Mesendoderm (in vitro differentiated cells): ENCODE results near the gene DHRS3.
"Not testable (repeated sequence)": the region's sequence is repeated elsewhere in the genome, so short reads cannot be mapped to it uniquely, and the experiment has no call there.

Source experiments
- DNase-seq: peaks from one replicate; pipeline ENCODE4 v3.0.0; 2013
- H2AK5ac ChIP-seq: 2 replicates; pipeline ENCODE4 v1.6.1; 2013; ENCODE audit warnings: low read length, inconsistent platforms
- H2BK120ac ChIP-seq: 2 replicates; pipeline ENCODE4 v1.6.1; 2013; ENCODE audit warnings: low read depth, mild to moderate bottlenecking, low read length, moderate library complexity, mixed read lengths
- H2BK15ac ChIP-seq: replicated peaks from 2 replicates; pipeline ENCODE4 v1.6.1; 2013; ENCODE audit warnings: low read depth, mild to moderate bottlenecking, moderate library complexity
- H2BK5ac ChIP-seq: 2 replicates; pipeline ENCODE4 v1.6.1; 2013; ENCODE audit warnings: low read length, inconsistent platforms
- H3K18ac ChIP-seq: 2 replicates; pipeline ENCODE4 v1.6.1; 2013; ENCODE audit warnings: mild to moderate bottlenecking, low read length, mixed read lengths
- H3K23ac ChIP-seq: one replicate; pipeline ENCODE4 v1.6.1; 2013; ENCODE audit warnings: low read length
- H3K27ac ChIP-seq: 2 replicates; pipeline ENCODE4 v1.5.1; 2013; ENCODE audit warnings: low read depth, mild to moderate bottlenecking, inconsistent platforms, low read length, moderate library complexity
- H3K27me3 ChIP-seq: 2 replicates; pipeline ENCODE4 v1.6.1; 2013; ENCODE audit warnings: low read length, control low read depth, mild to moderate bottlenecking, inconsistent platforms; ENCODE audit not compliant: insufficient read depth, poor library complexity
- H3K36me3 ChIP-seq: 2 replicates; pipeline ENCODE4 v1.6.1; 2013; ENCODE audit warnings: low read length, inconsistent platforms; ENCODE audit not compliant: control insufficient read depth, insufficient read depth
- H3K4ac ChIP-seq: one replicate; pipeline ENCODE4 v1.6.1; 2013; ENCODE audit warnings: low read depth, mild to moderate bottlenecking, low read length, moderate library complexity
- H3K4me1 ChIP-seq: 2 replicates; pipeline ENCODE4 v1.6.1; 2013; ENCODE audit warnings: low read depth, low read length, inconsistent platforms; ENCODE audit not compliant: control insufficient read depth
- H3K4me2 ChIP-seq: 2 replicates; pipeline ENCODE4 v1.6.1; 2013; ENCODE audit warnings: low read length
- H3K4me3 ChIP-seq: 2 replicates; pipeline ENCODE4 v1.5.1; 2013; ENCODE audit warnings: mild to moderate bottlenecking, low read length
- H3K56ac ChIP-seq: one replicate; pipeline ENCODE4 v1.6.1; 2013; ENCODE audit warnings: low read length
- H3K79me1 ChIP-seq: 2 replicates; pipeline ENCODE4 v1.6.1; 2013; ENCODE audit warnings: low read length, inconsistent platforms
- H3K79me2 ChIP-seq: 2 replicates; pipeline ENCODE4 v1.6.1; 2013; ENCODE audit warnings: mild to moderate bottlenecking, low read length; ENCODE audit not compliant: control insufficient read depth, insufficient read depth
- H3K9ac ChIP-seq: 2 replicates; pipeline ENCODE4 v1.6.1; 2013; ENCODE audit warnings: low read length, inconsistent platforms
- H4K5ac ChIP-seq: one replicate; pipeline ENCODE4 v1.6.1; 2013; ENCODE audit warnings: low read length
- H4K8ac ChIP-seq: one replicate; pipeline ENCODE4 v1.6.1; 2013; ENCODE audit warnings: low read depth, mild to moderate bottlenecking, control low read depth, low read length, moderate library complexity
- WGBS: extraction: QIAGEN DNeasy Blood & Tissue Kit; methylation state at CpG from one replicate; pipeline ENCODE4 v1.1.7; 2013; ENCODE audit warnings: low lambda C conversion rate, missing lambda C conversion rate; ENCODE audit not compliant: insufficient coverage; ENCODE audit errors: extremely low coverage; 5-methylcytosine and 5-hydroxymethylcytosine counted together

The DHRS3 gene

GRCh38 chr1:12566484-12567287, 51.3 kb downstream of the DHRS3 start:
- Histone ChIP-seq H3K23ac (no peak overlapping the region), H2BK15ac (no peak overlapping the region), H2AK5ac (no peak overlapping the region), H3K27me3 (no peaks in the 10 kb centered on the region), H4K8ac (no peak overlapping the region), H4K5ac (no peak overlapping the region), H3K56ac (no peak overlapping the region), H3K18ac (no peak overlapping the region), H2BK120ac (no peak overlapping the region), H3K4me1 (no peaks in the 10 kb centered on the region), H3K79me2 (no peaks in the 10 kb centered on the region), H3K27ac (no peak overlapping the region), H3K36me3 (no peaks in the 10 kb centered on the region), H3K4me2 (no peak overlapping the region), H3K9ac (no peak overlapping the region), H3K4ac (no peak overlapping the region), H3K79me1 (no peaks in the 10 kb centered on the region), H2BK5ac (no peak overlapping the region), H3K4me3 (no peak overlapping the region)
- DNase-seq: no peak
- WGBS: no CpG with 5 or more reads among the region's 9 CpGs

GRCh38 chr1:12565966-12566352, 52.1 kb downstream of the DHRS3 start:
- no peaks in the 10 kb centered on the region for H3K79me2 ChIP-seq
- no peak overlapping the region for H3K4me2 ChIP-seq
- H3K4me3 ChIP-seq: no peak overlapping the region
- H2BK120ac ChIP-seq: no peak overlapping the region
- H3K18ac ChIP-seq: no peak overlapping the region
- H3K9ac ChIP-seq: no peak overlapping the region
- H3K79me1 ChIP-seq: no peaks in the 10 kb centered on the region
- no peak overlapping the region for H2AK5ac ChIP-seq
- peak; percentile 32 for DNase-seq
- H3K23ac ChIP-seq: no peak overlapping the region
- H3K27ac ChIP-seq: no peak overlapping the region
- no peak overlapping the region for H4K8ac ChIP-seq
- H3K56ac ChIP-seq: no peak overlapping the region
- WGBS: no CpG with 5 or more reads among the region's 7 CpGs
- no peak overlapping the region for H3K4ac ChIP-seq
- H2BK15ac ChIP-seq: no peak overlapping the region
- no peaks in the 10 kb centered on the region for H3K27me3 ChIP-seq
- no peak overlapping the region for H2BK5ac ChIP-seq
- no peaks in the 10 kb centered on the region for H3K36me3 ChIP-seq
- H3K4me1 ChIP-seq: no peaks in the 10 kb centered on the region
- no peak overlapping the region for H4K5ac ChIP-seq

- no CpG with 5 or more reads among the region's 10 CpGs for WGBS
- Histone ChIP-seq H4K5ac (no peak overlapping the region), H3K56ac (no peak overlapping the region), H3K4ac (no peak overlapping the region), H2BK15ac (no peak overlapping the region), H2AK5ac (no peak overlapping the region), H3K27ac (no peak overlapping the region), H3K27me3 (no peaks in the 10 kb centered on the region), H3K23ac (no peak overlapping the region), H3K79me1 (no peaks in the 10 kb centered on the region), H3K79me2 (no peaks in the 10 kb centered on the region), H3K4me1 (no peaks in the 10 kb centered on the region), H3K36me3 (no peaks in the 10 kb centered on the region), H3K18ac (no peak overlapping the region), H2BK5ac (no peak overlapping the region), H4K8ac (no peak overlapping the region), H3K4me2 (no peak overlapping the region), H2BK120ac (no peak overlapping the region), H3K4me3 (no peak overlapping the region), H3K9ac (no peak overlapping the region)
- no peak for DNase-seq
Measured at GRCh38 chr1:12565094-12565965, 52.7 kb downstream of the DHRS3 start.

GRCh38 chr1:12564251-12564650, 53.8 kb downstream of the DHRS3 start:
- H3K36me3 ChIP-seq, H3K23ac ChIP-seq, H3K79me1 ChIP-seq, H3K79me2 ChIP-seq, H3K56ac ChIP-seq, H2AK5ac ChIP-seq, H4K5ac ChIP-seq, H3K27ac ChIP-seq, H2BK15ac ChIP-seq, H3K27me3 ChIP-seq, H3K9ac ChIP-seq, DNase-seq, H2BK120ac ChIP-seq, H3K4me2 ChIP-seq, H3K4me3 ChIP-seq, H3K18ac ChIP-seq, H4K8ac ChIP-seq, H3K4me1 ChIP-seq, H2BK5ac ChIP-seq, H3K4ac ChIP-seq: not testable (repeated sequence)
- no CpG with 5 or more reads among the region's 3 CpGs for WGBS

- no CpG with 5 or more reads among the region's 3 CpGs for WGBS
- DNase-seq: no peak
- no peak overlapping the region for H3K18ac ChIP-seq
Measured at GRCh38 chr1:12562955-12563576, 54.9 kb downstream of the DHRS3 start.

More at GRCh38 chr1:12562955-12563576, 54.9 kb downstream of the DHRS3 start:
- no peak overlapping the region for H3K4me2 ChIP-seq
- no peaks in the 10 kb centered on the region for H3K36me3 ChIP-seq
- no peak overlapping the region for H3K4ac ChIP-seq
- no peak overlapping the region for H3K27ac ChIP-seq
- H3K56ac ChIP-seq: no peak overlapping the region
- H3K4me1 ChIP-seq: no peaks in the 10 kb centered on the region
- no peaks in the 10 kb centered on the region for H3K27me3 ChIP-seq
- H3K4me3 ChIP-seq: no peak overlapping the region
- H2BK120ac ChIP-seq: no peak overlapping the region
- H2BK15ac ChIP-seq: no peak overlapping the region
- no peak overlapping the region for H2AK5ac ChIP-seq
- H3K79me1 ChIP-seq: no peaks in the 10 kb centered on the region
- no peak overlapping the region for H3K9ac ChIP-seq
- H3K23ac ChIP-seq: no peak overlapping the region
- H4K5ac ChIP-seq: no peak overlapping the region
- no peak overlapping the region for H2BK5ac ChIP-seq
- no peaks in the 10 kb centered on the region for H3K79me2 ChIP-seq
- H4K8ac ChIP-seq: no peak overlapping the region
